Karpas-422 (cell line): ENCODE results near the gene SLFN12. TPM values are rescaled to one million over a fixed set of nuclear protein-coding genes. Genes with fewer than 3 reads are reported as not detected.
"Not testable (repeated sequence)": the region's sequence is repeated elsewhere in the genome, so short reads cannot be mapped to it uniquely, and the experiment has no call there.

Source experiments
- DNase-seq: peaks from one replicate; pipeline ENCODE4 v3.0.0-alpha.2; 2015
- H2AFZ ChIP-seq: fragments of 200-600 bp; sonication (generic); 2 replicates; pipeline ENCODE4 v1.6.1; 2014; ENCODE audit warnings: antibody characterized with exemption, low read length, mixed read lengths
- H3K27ac ChIP-seq: fragments of 200-600 bp; sonication (generic); 2 replicates; pipeline ENCODE4 v1.5.1; 2014; ENCODE audit warnings: mild to moderate bottlenecking, low read length, moderate library complexity
- H3K27me3 ChIP-seq: fragments of 200-600 bp; sonication (generic); 2 replicates; pipeline ENCODE4 v1.6.1; 2014; ENCODE audit warnings: low read length, mixed read lengths
- H3K36me3 ChIP-seq: fragments of 200-600 bp; sonication (generic); 2 replicates; pipeline ENCODE4 v1.6.1; 2014; ENCODE audit warnings: low read length, mixed read lengths; ENCODE audit not compliant: insufficient read depth
- H3K4me1 ChIP-seq: fragments of 200-600 bp; sonication (generic); 2 replicates; pipeline ENCODE4 v1.6.1; 2014; ENCODE audit warnings: mild to moderate bottlenecking, low read length, mixed read lengths
- H3K4me2 ChIP-seq: fragments of 200-600 bp; sonication (generic); 2 replicates; pipeline ENCODE4 v1.6.1; 2014; ENCODE audit warnings: low read length, low read depth, mild to moderate bottlenecking; ENCODE audit not compliant: poor library complexity, severe bottlenecking
- H3K4me3 ChIP-seq: fragments of 200-600 bp; sonication (generic); 2 replicates; pipeline ENCODE4 v1.5.1; 2014; ENCODE audit warnings: mild to moderate bottlenecking, antibody characterized with exemption, low read length, mixed read lengths
- H3K79me2 ChIP-seq: fragments of 200-600 bp; sonication (generic); 2 replicates; pipeline ENCODE4 v1.6.1; 2014; ENCODE audit warnings: mild to moderate bottlenecking, low read length, mixed read lengths
- H3K9ac ChIP-seq: fragments of 200-600 bp; sonication (generic); 2 replicates; pipeline ENCODE4 v1.6.0; 2014; ENCODE audit warnings: low read length
- H3K9me2 ChIP-seq: fragments of 200-600 bp; sonication (generic), shearing (Covaris generic); replicated peaks from 2 replicates; pipeline ENCODE4 v1.6.0; 2014; ENCODE audit warnings: mild to moderate bottlenecking, low read length, moderate library complexity; ENCODE audit not compliant: insufficient read depth
- H3K9me3 ChIP-seq: fragments of 300-700, 200-600 bp; sonication (generic); 2 replicates; pipeline ENCODE4 v1.6.1; 2014; ENCODE audit warnings: low read length, mixed read lengths
- H4K20me1 ChIP-seq: fragments of 200-600 bp; sonication (generic); 2 replicates; pipeline ENCODE4 v1.6.1; 2014; ENCODE audit warnings: mild to moderate bottlenecking, antibody characterized with exemption, low read length, low read depth; ENCODE audit not compliant: insufficient read depth
- total RNA-seq: library from RNA; depleted of rRNA; stranded (reverse); fragments of >200 nt; shearing (Covaris generic); gene quantifications from 2 replicates; pipeline ENCODE4 v1.2.3, GENCODE V29; 2014; ENCODE audit warnings: low replicate concordance

The SLFN12 gene
- total RNA-seq, 1 experiment from 2014 or later = not detected

- not testable (repeated sequence) for H2AFZ ChIP-seq
Observed at GRCh38 chr17:35393783-35394182, 38.5 kb downstream of the SLFN12 start.

GRCh38 chr17:35390663-35391062, 41.6 kb downstream of the SLFN12 start:
- no peak for DNase-seq
- Histone ChIP-seq H3K4me2 (no peak overlapping the region), H3K9ac (no peak overlapping the region), H3K27ac (no peak overlapping the region), H3K4me3 (no peak overlapping the region), H2AFZ (no peak overlapping the region), H3K9me3 (no peaks in the 10 kb centered on the region), H3K36me3 (no peaks in the 10 kb centered on the region), H4K20me1 (no peaks in the 10 kb centered on the region), H3K27me3 (0 out of 2 replicates have a peak, but pooled peaks cover 6% of the 10 kb centered on the region), H3K9me2 (no peaks in the 10 kb centered on the region), H3K79me2 (no peaks in the 10 kb centered on the region), H3K4me1 (peaks cover 6% of the 10 kb centered on the region)

More at GRCh38 chr17:35393783-35394182, 38.5 kb downstream of the SLFN12 start:
- not testable (repeated sequence) for H3K9me3 ChIP-seq, H3K4me1 ChIP-seq, H3K36me3 ChIP-seq, H3K27ac ChIP-seq, H3K4me2 ChIP-seq, H4K20me1 ChIP-seq, H3K9ac ChIP-seq, H3K27me3 ChIP-seq, H3K9me2 ChIP-seq, H3K79me2 ChIP-seq, H3K4me3 ChIP-seq, DNase-seq

GRCh38 chr17:35390156-35390555, 42.1 kb downstream of the SLFN12 start:
- Histone ChIP-seq H3K27ac (no peak overlapping the region), H3K9me3 (no peaks in the 10 kb centered on the region), H3K4me3 (no peak overlapping the region), H2AFZ (no peak overlapping the region), H3K27me3 (0 out of 2 replicates have a peak, but pooled peaks cover 6% of the 10 kb centered on the region), H3K9me2 (no peaks in the 10 kb centered on the region), H3K4me1 (peaks cover 6% of the 10 kb centered on the region), H3K79me2 (no peaks in the 10 kb centered on the region), H3K4me2 (no peak overlapping the region), H3K9ac (no peak overlapping the region), H4K20me1 (no peaks in the 10 kb centered on the region), H3K36me3 (no peaks in the 10 kb centered on the region)
- DNase-seq = no peak

- H3K4me3 ChIP-seq = no peak overlapping the region
- H3K27ac ChIP-seq = no peak overlapping the region
- H3K9me2 ChIP-seq = no peaks in the 10 kb centered on the region
- H4K20me1 ChIP-seq = no peaks in the 10 kb centered on the region
- H3K79me2 ChIP-seq = no peaks in the 10 kb centered on the region
- H3K9me3 ChIP-seq = no peaks in the 10 kb centered on the region
- 0 out of 2 replicates have a peak, but pooled peaks cover 6% of the 10 kb centered on the region for H3K27me3 ChIP-seq
- no peak overlapping the region for H3K4me2 ChIP-seq
- DNase-seq = no peak
- peaks cover 6% of the 10 kb centered on the region for H3K4me1 ChIP-seq
- H3K9ac ChIP-seq = no peak overlapping the region
- H2AFZ ChIP-seq = no peak overlapping the region
- no peaks in the 10 kb centered on the region for H3K36me3 ChIP-seq
Observed at GRCh38 chr17:35387496-35387895, 44.8 kb downstream of the SLFN12 start.

GRCh38 chr17:35377706-35378105, 54.6 kb downstream of the SLFN12 start:
- no peak overlapping the region for H3K27ac ChIP-seq
- no peaks in the 10 kb centered on the region for H3K36me3 ChIP-seq
- no peak overlapping the region for H2AFZ ChIP-seq
- H3K27me3 ChIP-seq = 0 out of 2 replicates have a peak, but pooled peaks cover 3% of the 10 kb centered on the region
- no peaks in the 10 kb centered on the region for H3K9me3 ChIP-seq
- no peaks in the 10 kb centered on the region for H4K20me1 ChIP-seq
- no peak overlapping the region for H3K9ac ChIP-seq
- no peak overlapping the region for H3K4me2 ChIP-seq
- H3K4me3 ChIP-seq = no peak overlapping the region
- H3K9me2 ChIP-seq = no peaks in the 10 kb centered on the region
- no peaks in the 10 kb centered on the region for H3K79me2 ChIP-seq
- peaks cover 13% of the 10 kb centered on the region for H3K4me1 ChIP-seq
- DNase-seq = no peak

DNA sequence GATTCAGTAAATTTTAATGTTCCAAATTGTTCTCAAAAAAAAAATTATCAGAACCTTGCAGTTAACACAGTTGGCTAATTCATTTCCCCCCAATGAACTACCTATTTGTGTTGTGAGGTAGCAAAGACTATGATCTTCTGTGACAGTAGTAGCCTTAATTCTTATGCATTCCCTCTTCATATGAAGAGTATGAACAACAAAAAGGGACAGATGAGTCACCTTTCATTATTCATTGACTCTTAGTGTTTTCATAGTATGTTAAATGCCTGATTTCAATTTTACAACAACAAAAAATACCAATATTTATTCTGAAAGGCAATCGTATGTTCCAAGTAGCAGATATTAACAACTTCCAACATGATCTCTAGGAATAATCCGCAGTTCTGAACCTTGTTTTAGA, 55.2 kb downstream of the SLFN12 start:
- Histone ChIP-seq H3K9me3 (no peaks in the 10 kb centered on the region), H3K79me2 (no peaks in the 10 kb centered on the region), H4K20me1 (no peaks in the 10 kb centered on the region), H3K36me3 (no peaks in the 10 kb centered on the region), H3K9me2 (no peaks in the 10 kb centered on the region), H3K4me3 (no peak overlapping the region), H3K27ac (no peak overlapping the region), H3K9ac (no peak overlapping the region), H2AFZ (no peak overlapping the region), H3K27me3 (0 out of 2 replicates have a peak, but pooled peaks cover 3% of the 10 kb centered on the region), H3K4me1 (peaks cover 13% of the 10 kb centered on the region), H3K4me2 (no peak overlapping the region)
- no peak for DNase-seq

- no peaks in the 10 kb centered on the region for H4K20me1 ChIP-seq
- 0 out of 2 replicates have a peak, but pooled peaks cover 3% of the 10 kb centered on the region for H3K27me3 ChIP-seq
- H3K27ac ChIP-seq = no peak overlapping the region
- H3K9me3 ChIP-seq = no peaks in the 10 kb centered on the region
- DNase-seq = no peak
- peaks cover 13% of the 10 kb centered on the region for H3K4me1 ChIP-seq
- no peak overlapping the region for H3K9ac ChIP-seq
- H3K9me2 ChIP-seq = no peaks in the 10 kb centered on the region
- no peak overlapping the region for H3K4me2 ChIP-seq
- no peak overlapping the region for H2AFZ ChIP-seq
- H3K36me3 ChIP-seq = no peaks in the 10 kb centered on the region
- no peaks in the 10 kb centered on the region for H3K79me2 ChIP-seq
- no peak overlapping the region for H3K4me3 ChIP-seq
Observed at GRCh38 chr17:35376245-35376644, 56.1 kb downstream of the SLFN12 start.

GRCh38 chr17:35374766-35375344, 57.4 kb downstream of the SLFN12 start:
- H3K27ac ChIP-seq = no peak overlapping the region

More at GRCh38 chr17:35374766-35375344, 57.4 kb downstream of the SLFN12 start:
- no peaks in the 10 kb centered on the region for H3K9me3 ChIP-seq
- H3K4me1 ChIP-seq = peaks cover 13% of the 10 kb centered on the region
- no peak overlapping the region for H3K9ac ChIP-seq
- no peaks in the 10 kb centered on the region for H3K79me2 ChIP-seq
- no peak for DNase-seq
- H3K36me3 ChIP-seq = no peaks in the 10 kb centered on the region
- H3K9me2 ChIP-seq = no peaks in the 10 kb centered on the region
- 0 out of 2 replicates have a peak, but pooled peaks cover 3% of the 10 kb centered on the region for H3K27me3 ChIP-seq
- peak overlapping the region; percentile 71 for H3K4me2 ChIP-seq
- H3K4me3 ChIP-seq = 0 out of 2 replicates have a peak overlapping the region, but pooled peaks have one; percentile 48
- no peaks in the 10 kb centered on the region for H4K20me1 ChIP-seq
- H2AFZ ChIP-seq = peak overlapping the region; percentile 43; the same call in 1 of the 2 replicates
